Activated naive CD8-positive, alpha-beta T cell treated with anti-CD3 and anti-CD28 coated beads, Interleukin-2, amount 50 U/mL, for 24 hours (primary cell): ENCODE measurements around the gene LONRF3.
A peak's percentile ranks its signal among the peaks of the same experiment; 100 is the strongest.
"Not testable (repeated sequence)": the region's sequence is repeated elsewhere in the genome, so short reads cannot be mapped to it uniquely, and the experiment has no call there.

ENCODE experiments used
- ATAC-seq: fragments of 150-1000 bp; cut with Tn5 transposase; one replicate; pipeline ENCODE4 v1.10.0; 2021
- DNase-seq: peaks from one replicate; pipeline ENCODE4 v3.0.0; 2021
- H3K27ac Mint-ChIP-seq: one replicate; pipeline ENCODE4 v1.8.0; 2021; ENCODE audit warnings: mild to moderate bottlenecking, mixed read lengths
- H3K27me3 Mint-ChIP-seq: one replicate; pipeline ENCODE4 v1.8.0; 2021; ENCODE audit warnings: mixed read lengths
- H3K36me3 Mint-ChIP-seq: one replicate; pipeline ENCODE4 v1.8.0; 2021; ENCODE audit warnings: low read depth, mixed read lengths
- H3K4me1 Mint-ChIP-seq: one replicate; pipeline ENCODE4 v1.8.0; 2021; ENCODE audit warnings: mixed read lengths
- H3K4me3 Mint-ChIP-seq: one replicate; pipeline ENCODE4 v1.8.0; 2021; ENCODE audit warnings: mild to moderate bottlenecking, moderate library complexity, mixed read lengths
- H3K9me3 Mint-ChIP-seq: one replicate; pipeline ENCODE4 v1.8.0; 2021; ENCODE audit warnings: mixed read lengths

LONRF3 gene

GRCh38 chrX:119007189-119007770 is 32.9 kb downstream of the LONRF3 start:
- Mint-ChIP-seq H3K4me3 (no peak overlapping the region), H3K27me3 (no peaks in the 10 kb centered on the region)

GRCh38 chrX:119008110-119008744 is 33.8 kb downstream of the LONRF3 start:
- Mint-ChIP-seq H3K27me3 (no peaks in the 10 kb centered on the region), H3K4me3 (no peak overlapping the region), H3K9me3 (no peaks in the 10 kb centered on the region), H3K36me3 (peaks cover 2% of the 10 kb centered on the region), H3K4me1 (no peaks in the 10 kb centered on the region), H3K27ac (no peak overlapping the region)
- no peak for ATAC-seq
- DNase-seq = peak; percentile 37

More at GRCh38 chrX:119007189-119007770, 32.9 kb downstream of the LONRF3 start:
- Mint-ChIP-seq H3K9me3 (no peaks in the 10 kb centered on the region), H3K36me3 (peaks cover 2% of the 10 kb centered on the region), H3K27ac (no peak overlapping the region), H3K4me1 (no peaks in the 10 kb centered on the region)
- no peak for ATAC-seq
- no peak for DNase-seq

- Mint-ChIP-seq H3K27ac (no peak overlapping the region), H3K4me1 (peaks cover 3% of the 10 kb centered on the region), H3K4me3 (no peak overlapping the region), H3K36me3 (peaks cover 2% of the 10 kb centered on the region), H3K9me3 (no peaks in the 10 kb centered on the region), H3K27me3 (no peaks in the 10 kb centered on the region)
- DNase-seq (no peak), ATAC-seq (no peak)
Measured at GRCh38 chrX:119009071-119009470, 34.7 kb downstream of the LONRF3 start.

- H3K9me3 Mint-ChIP-seq = no peaks in the 10 kb centered on the region
- no peak overlapping the region for H3K4me3 Mint-ChIP-seq
- peaks cover 14% of the 10 kb centered on the region for H3K4me1 Mint-ChIP-seq
- no peak overlapping the region for H3K27ac Mint-ChIP-seq
- no peak for ATAC-seq
- no peaks in the 10 kb centered on the region for H3K27me3 Mint-ChIP-seq
- no peak for DNase-seq
- peaks cover 5% of the 10 kb centered on the region for H3K36me3 Mint-ChIP-seq
Measured at GRCh38 chrX:119010491-119010890, 36.1 kb downstream of the LONRF3 start.

GRCh38 chrX:119013164-119013563 is 38.7 kb downstream of the LONRF3 start:
- DNase-seq (no peak), ATAC-seq (no peak)
- Mint-ChIP-seq H3K4me1 (peaks cover 21% of the 10 kb centered on the region), H3K4me3 (no peak overlapping the region), H3K36me3 (peaks cover 13% of the 10 kb centered on the region), H3K9me3 (no peaks in the 10 kb centered on the region), H3K27ac (no peak overlapping the region), H3K27me3 (no peaks in the 10 kb centered on the region)

GRCh38 chrX:119015407-119016237 is 41.2 kb downstream of the LONRF3 start:
- Mint-ChIP-seq H3K27ac (peak overlapping the region; percentile 44), H3K4me1 (peaks cover 21% of the 10 kb centered on the region), H3K4me3 (no peak overlapping the region), H3K36me3 (peaks cover 13% of the 10 kb centered on the region), H3K9me3 (no peaks in the 10 kb centered on the region), H3K27me3 (no peaks in the 10 kb centered on the region)
- DNase-seq (peak; percentile 37), ATAC-seq (peak; percentile 96)

GRCh38 chrX:119017077-119017476 is 42.7 kb downstream of the LONRF3 start:
- Mint-ChIP-seq H3K27ac (no peak overlapping the region), H3K4me1 (peaks cover 21% of the 10 kb centered on the region), H3K36me3 (peaks cover 11% of the 10 kb centered on the region), H3K4me3 (no peak overlapping the region), H3K27me3 (no peaks in the 10 kb centered on the region), H3K9me3 (no peaks in the 10 kb centered on the region)
- no peak for ATAC-seq
- no peak for DNase-seq

- Mint-ChIP-seq H3K4me3 (no peak overlapping the region), H3K36me3 (peaks cover 1% of the 10 kb centered on the region), H3K27me3 (no peaks in the 10 kb centered on the region), H3K9me3 (no peaks in the 10 kb centered on the region), H3K27ac (no peak overlapping the region), H3K4me1 (no peaks in the 10 kb centered on the region)
- no peak for DNase-seq
- no peak for ATAC-seq
Measured at GRCh38 chrX:119025900-119026299, 51.5 kb downstream of the LONRF3 start.

- not testable (repeated sequence) for H3K27me3 Mint-ChIP-seq, H3K27ac Mint-ChIP-seq, DNase-seq, H3K4me1 Mint-ChIP-seq, H3K4me3 Mint-ChIP-seq, H3K9me3 Mint-ChIP-seq, H3K36me3 Mint-ChIP-seq, ATAC-seq
Measured at GRCh38 chrX:119026344-119026743, 51.9 kb downstream of the LONRF3 start.

- H3K4me1 Mint-ChIP-seq, H3K36me3 Mint-ChIP-seq, ATAC-seq: not testable (repeated sequence)
Measured at GRCh38 chrX:119027960-119028732, 53.7 kb downstream of the LONRF3 start.

GRCh38 chrX:119028733-119029330 is 54.4 kb downstream of the LONRF3 start:
- Mint-ChIP-seq H3K4me3 (no peak overlapping the region), H3K36me3 (peaks cover 1% of the 10 kb centered on the region), H3K9me3 (no peaks in the 10 kb centered on the region), H3K27me3 (no peaks in the 10 kb centered on the region), H3K4me1 (no peaks in the 10 kb centered on the region), H3K27ac (no peak overlapping the region)
- DNase-seq = no peak
- no peak for ATAC-seq

More at GRCh38 chrX:119027960-119028732, 53.7 kb downstream of the LONRF3 start:
- H3K27me3 Mint-ChIP-seq, H3K27ac Mint-ChIP-seq, H3K9me3 Mint-ChIP-seq, DNase-seq, H3K4me3 Mint-ChIP-seq: not testable (repeated sequence)

- H3K4me3 Mint-ChIP-seq, DNase-seq, H3K9me3 Mint-ChIP-seq, H3K36me3 Mint-ChIP-seq, H3K27me3 Mint-ChIP-seq, H3K4me1 Mint-ChIP-seq, H3K27ac Mint-ChIP-seq, ATAC-seq: not testable (repeated sequence)
Measured at GRCh38 chrX:119029656-119030055, 55.2 kb downstream of the LONRF3 start.

GRCh38 chrX:119030990-119031389 is 56.6 kb downstream of the LONRF3 start:
- ATAC-seq = no peak
- Mint-ChIP-seq H3K9me3 (peaks cover 7% of the 10 kb centered on the region), H3K36me3 (no peaks in the 10 kb centered on the region), H3K4me1 (no peaks in the 10 kb centered on the region), H3K27me3 (no peaks in the 10 kb centered on the region), H3K27ac (no peak overlapping the region), H3K4me3 (no peak overlapping the region)
- no peak for DNase-seq
